Stimulated activated CD4-positive, alpha-beta T cell treated with anti-CD3 and anti-CD28 coated beads, TNF-alpha, amount 100 ng/mL, for 4 hours (primary cell): ENCODE measurements around the gene SHQ1.
"Not testable (repeated sequence)": the region's sequence is repeated elsewhere in the genome, so short reads cannot be mapped to it uniquely, and the experiment has no call there.

ENCODE experiments used
- DNase-seq, 3 experiments: peaks; one replicate each; pipeline ENCODE4 v3.0.0-alpha.2; 2020; ENCODE audit warnings: low read depth in 3 of 3

Gene SHQ1

GRCh38 chr3:72800869-72801268 lies 47.4 kb downstream of the SHQ1 start:
- DNase-seq, result no peak

GRCh38 chr3:72798552-72799195 lies 49.6 kb downstream of the SHQ1 start:
- DNase-seq, result no peak

GRCh38 chr3:72797773-72798543 lies 50.3 kb downstream of the SHQ1 start:
- DNase-seq, result no peak

GRCh38 chr3:72794079-72794478 lies 54.2 kb downstream of the SHQ1 start:
- DNase-seq, result no peak

- no peak for DNase-seq
Observed at GRCh38 chr3:72791161-72791560, 57.1 kb downstream of the SHQ1 start.

GRCh38 chr3:72789786-72790185 lies 58.5 kb downstream of the SHQ1 start:
- DNase-seq, result no peak

GRCh38 chr3:72788232-72788631 lies 60.0 kb downstream of the SHQ1 start:
- not testable (repeated sequence) for DNase-seq

- DNase-seq, result no peak
Observed at GRCh38 chr3:72786668-72787067, 61.6 kb downstream of the SHQ1 start.

- no peak for DNase-seq
Observed at GRCh38 chr3:72784226-72784625, 64.0 kb downstream of the SHQ1 start.

- DNase-seq, result no peak
Observed at GRCh38 chr3:72782521-72782920, 65.7 kb downstream of the SHQ1 start.

GRCh38 chr3:72769758-72770540 lies 78.3 kb downstream of the SHQ1 start:
- no peak for DNase-seq

- DNase-seq, result no peak
Observed at GRCh38 chr3:72768936-72769335, 79.3 kb downstream of the SHQ1 start.

- DNase-seq, result no peak
Observed at GRCh38 chr3:72768481-72768880, 79.8 kb downstream of the SHQ1 start.

GRCh38 chr3:72768006-72768441 lies 80.2 kb downstream of the SHQ1 start:
- DNase-seq, result no peak

- DNase-seq, result no peak
Observed at GRCh38 chr3:72766866-72767265, 81.4 kb downstream of the SHQ1 start.

- no peak for DNase-seq
Observed at GRCh38 chr3:72763751-72764440, 84.3 kb downstream of the SHQ1 start.

GRCh38 chr3:72761410-72761809 lies 86.8 kb downstream of the SHQ1 start:
- DNase-seq, result no peak

- no peak for DNase-seq
Observed at GRCh38 chr3:72760225-72760624, 88.0 kb downstream of the SHQ1 start.

GRCh38 chr3:72756900-72757299 lies 91.3 kb downstream of the SHQ1 start:
- no peak for DNase-seq

- no peak for DNase-seq
Observed at GRCh38 chr3:72754582-72754981, 93.7 kb downstream of the SHQ1 start.

- DNase-seq, result no peak
Observed at GRCh38 chr3:72753495-72753894, 94.8 kb downstream of the SHQ1 start.

GRCh38 chr3:72750405-72750965 lies 97.8 kb downstream of the SHQ1 start:
- no peak for DNase-seq
